HCT116 (cell line): ENCODE measurements around the gene TRAPPC13. TPM values are rescaled to one million over a fixed set of nuclear protein-coding genes. Genes with fewer than 3 reads are reported as not detected.

Source experiments
- ATAC-seq: fragments of 200-7000 bp; cut with Tn5 transposase; 2 replicates; pipeline ENCODE4 v1.9.1; 2020; ENCODE audit warnings: mild to moderate bottlenecking, moderate library complexity
- BruUV-seq: library from RNA; stranded (reverse); fragments of 400-500 nt; replicated peaks from 2 replicates; lab custom pipeline; 2021; lab: Mats Ljungman, UMichigan
- CTCF ChIA-PET: fragments of 300-600 bp; sonication (Branson Sonifier 250); formaldehyde crosslinking; loops from one replicate; lab custom pipeline; 2021; ENCODE audit warnings: antibody characterized with exemption; lab: Charles Lee
- POLR2A ChIA-PET: fragments of 300-600, 350-600 bp; sonication (Branson Sonifier 250); formaldehyde crosslinking; loops from one replicate; lab custom pipeline; 2021; ENCODE audit warnings: antibody characterized with exemption; lab: Charles Lee
- RAD21 ChIA-PET, 2 experiments: fragments of 300-600 bp; sonication (Branson Sonifier 250); formaldehyde crosslinking; loops; one replicate each; lab custom pipeline; 2023; ENCODE audit warnings: low total read pairs in 2 of 2; ENCODE audit not compliant: uncharacterized antibody in 2 of 2, unreplicated experiment in 2 of 2, low non-redundant PET in 1 of 2; lab: Charles Lee
- DNase-seq: peaks from one replicate; pipeline ENCODE4 v3.0.0-alpha.2; 2010; ENCODE audit warnings: low read depth, low spot score
- H2AFZ ChIP-seq: fragments of 200-600 bp; shearing (Covaris generic), sonication (generic); 2 replicates; pipeline ENCODE4 v1.6.1; 2017; ENCODE audit warnings: low read depth, mixed run types, mixed read lengths, antibody characterized with exemption, low read length; ENCODE audit not compliant: poor library complexity, severe bottlenecking
- H3K27ac ChIP-seq: 2 replicates; pipeline ENCODE4 v1.5.1; 2012; ENCODE audit warnings: low read depth, low read length
- H3K27me3 ChIP-seq: fragments of 200-600 bp; sonication (generic); 2 replicates; pipeline ENCODE4 v1.6.1; 2016; ENCODE audit warnings: mixed run types, low read length, mixed read lengths; ENCODE audit not compliant: insufficient read depth
- H3K36me3 ChIP-seq, 2 experiments: fragments of 200-500 bp in 1 of 2; fragments of 200-600 bp in 1 of 2; sonication (Bioruptor generic) in 1 of 2; sonication (generic) in 1 of 2; 2 replicates each; pipeline versions ENCODE4 v1.5.1 to v1.6.1; 2014 to 2016; ENCODE audit warnings: low read length in 2 of 2, inconsistent platforms in 1 of 2, mixed read lengths in 1 of 2, mixed run types in 1 of 2; ENCODE audit not compliant: insufficient read depth in 2 of 2, control insufficient read depth in 1 of 2
- H3K4me1 ChIP-seq, 2 experiments: fragments of 200-600 bp in 1 of 2; sonication (generic) in 1 of 2; 2 replicates each; pipeline versions ENCODE4 v1.5.1 to v1.6.1; 2012 to 2017; ENCODE audit warnings: low read length in 2 of 2, inconsistent platforms in 1 of 2, mild to moderate bottlenecking in 1 of 2, mixed read lengths in 1 of 2, mixed run types in 1 of 2, moderate library complexity in 1 of 2; ENCODE audit not compliant: insufficient read depth in 2 of 2, control insufficient read depth in 1 of 2
- H3K4me2 ChIP-seq: fragments of 200-600 bp; sonication (generic); 2 replicates; pipeline ENCODE4 v1.6.1; 2017; ENCODE audit warnings: mixed run types, low read length, mixed read lengths
- H3K4me3 ChIP-seq, 2 experiments: fragments of 200-600 bp in 1 of 2; sonication (generic) in 1 of 2; replicated peaks in 1 of 2; 2 replicates each; pipeline ENCODE4 v1.5.1; 2011 to 2016; ENCODE audit warnings: low read length in 2 of 2, control low read depth in 1 of 2, low read depth in 1 of 2, mild to moderate bottlenecking in 1 of 2, mixed read lengths in 1 of 2, mixed run types in 1 of 2
- H3K79me2 ChIP-seq: fragments of 200-600 bp; sonication (generic); 2 replicates; pipeline ENCODE4 v1.6.1; 2017; ENCODE audit warnings: mild to moderate bottlenecking, mixed run types, low read length, moderate library complexity, mixed read lengths; ENCODE audit not compliant: insufficient read depth
- H3K9ac ChIP-seq: fragments of 200-600 bp; sonication (generic); 2 replicates; pipeline ENCODE4 v1.6.1; 2016; ENCODE audit warnings: low read length, mixed read lengths
- H3K9me2 ChIP-seq: fragments of 200-600 bp; sonication (generic), shearing (Covaris generic); 2 replicates; pipeline ENCODE4 v1.6.1; 2017; ENCODE audit warnings: mixed run types, mild to moderate bottlenecking, moderate library complexity; ENCODE audit not compliant: insufficient read depth
- H3K9me3 ChIP-seq, 2 experiments: fragments of 200-500 bp in 1 of 2; fragments of 200-600 bp in 1 of 2; sonication (Bioruptor generic) in 1 of 2; sonication (generic) in 1 of 2; 2 replicates each; pipeline ENCODE4 v1.6.1; 2014 to 2017; ENCODE audit warnings: low read length in 2 of 2, mixed read lengths in 2 of 2, inconsistent platforms in 1 of 2, low read depth in 1 of 2, mild to moderate bottlenecking in 1 of 2, mixed run types in 1 of 2, moderate library complexity in 1 of 2; ENCODE audit not compliant: control insufficient read depth in 1 of 2, insufficient read depth in 1 of 2
- H4K20me1 ChIP-seq: fragments of 200-600 bp; sonication (generic), shearing (Covaris generic); 2 replicates; pipeline ENCODE4 v1.6.1; 2017; ENCODE audit warnings: mixed run types, mild to moderate bottlenecking, moderate library complexity; ENCODE audit not compliant: insufficient read depth
- CBX3 ChIP-seq: IDR thresholded peaks from 2 replicates; pipeline ENCODE4 v1.6.1; 2012; ENCODE audit warnings: low read depth
- CEBPB ChIP-seq: IDR thresholded peaks from 2 replicates; pipeline ENCODE4 v1.6.1; 2012; ENCODE audit warnings: low read depth
- EGR1 ChIP-seq: IDR thresholded peaks from 2 replicates; pipeline ENCODE4 v1.6.1; 2012; ENCODE audit warnings: low read depth
- EZH2 ChIP-seq: fragments of 200-600 bp; sonication (generic); IDR thresholded peaks from 2 replicates; pipeline ENCODE4 v1.6.1; 2017; ENCODE audit warnings: antibody characterized with exemption, mixed run types
- EZH2phosphoT487 ChIP-seq: fragments of 200-600 bp; IDR thresholded peaks from 2 replicates; pipeline ENCODE4 v1.6.1; 2018; ENCODE audit warnings: antibody characterized with exemption, borderline replicate concordance
- FOSL1 ChIP-seq: IDR thresholded peaks from 2 replicates; pipeline ENCODE4 v1.6.1; 2012; ENCODE audit warnings: low read depth
- JUND ChIP-seq: IDR thresholded peaks from 2 replicates; pipeline ENCODE4 v1.6.1; 2012
- POLR2AphosphoS5 ChIP-seq: IDR thresholded peaks from 2 replicates; pipeline ENCODE4 v1.6.1; 2011; ENCODE audit warnings: mild to moderate bottlenecking, low read depth, low read length, moderate library complexity
- RAD21 ChIP-seq: IDR thresholded peaks from 2 replicates; pipeline ENCODE4 v1.6.1; 2012; ENCODE audit warnings: low read depth, mild to moderate bottlenecking
- SIN3A ChIP-seq: IDR thresholded peaks from 2 replicates; pipeline ENCODE4 v1.6.1; 2012; ENCODE audit warnings: low read depth
- SP1 ChIP-seq: IDR thresholded peaks from 2 replicates; pipeline ENCODE4 v1.6.1; 2012; ENCODE audit warnings: low read depth
- SRF ChIP-seq: IDR thresholded peaks from 2 replicates; pipeline ENCODE4 v1.6.1; 2012; ENCODE audit warnings: low read depth
- TCF7L2 ChIP-seq: IDR thresholded peaks from 2 replicates; pipeline ENCODE4 v1.7.0; 2011; ENCODE audit warnings: borderline replicate concordance, inconsistent platforms; ENCODE audit not compliant: insufficient read depth, insufficient read length; ENCODE audit errors: extremely low read depth
- YY1 ChIP-seq: IDR thresholded peaks from 2 replicates; pipeline ENCODE4 v1.6.1; 2011; ENCODE audit warnings: low read length, low read depth, moderate library complexity, mild to moderate bottlenecking; ENCODE audit not compliant: insufficient replicate concordance; ENCODE audit errors: extremely low read depth
- ZFX ChIP-seq: fragments of 450-650 bp; IDR thresholded peaks from 2 replicates; pipeline ENCODE4 v1.6.1; 2017
- ZNF274 ChIP-seq: fragments of 200-500 bp; sonication (Bioruptor generic); IDR thresholded peaks from 2 replicates; pipeline ENCODE4 v1.6.1; 2014; ENCODE audit warnings: mild to moderate bottlenecking, low read depth, low read length, inconsistent platforms
- intact Hi-C: fragments of 100-400 bp; cut with micrococcal nuclease; formaldehyde crosslinking; loops from 2 replicates; pipeline ENCODE4 v1.10.0; 2022
- total RNA-seq: library from RNA; stranded (reverse); gene quantifications from one replicate; pipeline ENCODE4 v1.2.1, GENCODE V29; 2021; ENCODE audit not compliant: unreplicated experiment
- TF ChIP-seq, protein P1 (sequence below): IDR thresholded peaks from 2 replicates; pipeline ENCODE4 v1.6.1; 2012; ENCODE audit warnings: low read depth
- TF ChIP-seq, protein P2 (sequence below): IDR thresholded peaks from 2 replicates; pipeline ENCODE4 v1.6.1; 2012
- TF ChIP-seq, protein P3 (sequence below): IDR thresholded peaks from 2 replicates; pipeline ENCODE4 v1.6.1; 2011; ENCODE audit warnings: mild to moderate bottlenecking, low read length, moderate library complexity; ENCODE audit not compliant: insufficient replicate concordance; ENCODE audit errors: extremely low read depth
- TF ChIP-seq, protein P4 (sequence below), 3 experiments: fragments of 200-600 bp in 1 of 3; sonication (generic) in 1 of 3; IDR thresholded peaks in 2 of 3; conservative IDR thresholded peaks in 1 of 3; 2 replicates each; pipeline ENCODE4 v1.5.1; 2012 to 2017; ENCODE audit warnings: low read depth in 2 of 3, low read length in 2 of 3, antibody characterized with exemption in 1 of 3, borderline replicate concordance in 1 of 3, control low read depth in 1 of 3, mild to moderate bottlenecking in 1 of 3, mixed read lengths in 1 of 3, mixed run types in 1 of 3, moderate library complexity in 1 of 3; ENCODE audit not compliant: insufficient read depth in 1 of 3

TRAPPC13 gene
- total RNA-seq, 1 experiment from 2014 or later, result 18.2 TPM

DNA sequence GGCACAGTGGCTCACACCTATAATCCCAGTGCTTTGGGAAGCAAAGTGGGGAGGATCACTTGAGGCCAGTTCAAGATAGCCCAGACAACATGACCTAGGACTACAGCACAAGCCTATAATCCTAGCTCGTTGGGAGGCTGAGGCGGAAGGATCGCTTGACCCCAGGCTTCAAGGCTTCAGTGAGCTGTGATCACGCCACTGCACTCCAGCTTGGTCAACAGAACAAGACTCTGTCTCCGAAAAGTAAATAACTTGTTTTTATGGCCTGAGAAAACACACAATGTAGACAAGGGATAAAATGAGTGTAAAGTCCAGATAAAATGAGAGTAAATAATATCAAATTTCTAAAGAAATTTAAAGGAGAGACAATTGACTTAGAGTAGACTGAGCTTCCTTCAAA, 26.3 kb downstream of the TRAPPC13 start:
- no peak overlapping the region for H3K9ac ChIP-seq
- ChIA-PET CTCF (interaction anchor here (1.1 kb wide), 1 partner anchor 14 kb away, joined by 5 read pairs; no protein-coding TSS in a partner anchor), POLR2A (no interaction called here), RAD21 (no interaction called here)
- H2AFZ ChIP-seq, result no peak overlapping the region
- DNase-seq, result no peak
- H3K4me2 ChIP-seq, result no peak overlapping the region
- ATAC-seq, result no peak
- BruUV-seq, result no TSS peak
- H4K20me1 ChIP-seq, result no peaks in the 10 kb centered on the region
- TF ChIP-seq, protein P1, sequence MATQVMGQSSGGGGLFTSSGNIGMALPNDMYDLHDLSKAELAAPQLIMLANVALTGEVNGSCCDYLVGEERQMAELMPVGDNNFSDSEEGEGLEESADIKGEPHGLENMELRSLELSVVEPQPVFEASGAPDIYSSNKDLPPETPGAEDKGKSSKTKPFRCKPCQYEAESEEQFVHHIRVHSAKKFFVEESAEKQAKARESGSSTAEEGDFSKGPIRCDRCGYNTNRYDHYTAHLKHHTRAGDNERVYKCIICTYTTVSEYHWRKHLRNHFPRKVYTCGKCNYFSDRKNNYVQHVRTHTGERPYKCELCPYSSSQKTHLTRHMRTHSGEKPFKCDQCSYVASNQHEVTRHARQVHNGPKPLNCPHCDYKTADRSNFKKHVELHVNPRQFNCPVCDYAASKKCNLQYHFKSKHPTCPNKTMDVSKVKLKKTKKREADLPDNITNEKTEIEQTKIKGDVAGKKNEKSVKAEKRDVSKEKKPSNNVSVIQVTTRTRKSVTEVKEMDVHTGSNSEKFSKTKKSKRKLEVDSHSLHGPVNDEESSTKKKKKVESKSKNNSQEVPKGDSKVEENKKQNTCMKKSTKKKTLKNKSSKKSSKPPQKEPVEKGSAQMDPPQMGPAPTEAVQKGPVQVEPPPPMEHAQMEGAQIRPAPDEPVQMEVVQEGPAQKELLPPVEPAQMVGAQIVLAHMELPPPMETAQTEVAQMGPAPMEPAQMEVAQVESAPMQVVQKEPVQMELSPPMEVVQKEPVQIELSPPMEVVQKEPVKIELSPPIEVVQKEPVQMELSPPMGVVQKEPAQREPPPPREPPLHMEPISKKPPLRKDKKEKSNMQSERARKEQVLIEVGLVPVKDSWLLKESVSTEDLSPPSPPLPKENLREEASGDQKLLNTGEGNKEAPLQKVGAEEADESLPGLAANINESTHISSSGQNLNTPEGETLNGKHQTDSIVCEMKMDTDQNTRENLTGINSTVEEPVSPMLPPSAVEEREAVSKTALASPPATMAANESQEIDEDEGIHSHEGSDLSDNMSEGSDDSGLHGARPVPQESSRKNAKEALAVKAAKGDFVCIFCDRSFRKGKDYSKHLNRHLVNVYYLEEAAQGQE, result no peak
- TF ChIP-seq SP1, result no peak
- TF ChIP-seq, protein P2, sequence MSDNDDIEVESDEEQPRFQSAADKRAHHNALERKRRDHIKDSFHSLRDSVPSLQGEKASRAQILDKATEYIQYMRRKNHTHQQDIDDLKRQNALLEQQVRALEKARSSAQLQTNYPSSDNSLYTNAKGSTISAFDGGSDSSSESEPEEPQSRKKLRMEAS, result no peak
- TF ChIP-seq JUND, result no peak
- TF ChIP-seq ZNF274, result no peak
- TF ChIP-seq YY1, result no peak
- no peak for TF ChIP-seq ZFX
- TF ChIP-seq, protein P3, sequence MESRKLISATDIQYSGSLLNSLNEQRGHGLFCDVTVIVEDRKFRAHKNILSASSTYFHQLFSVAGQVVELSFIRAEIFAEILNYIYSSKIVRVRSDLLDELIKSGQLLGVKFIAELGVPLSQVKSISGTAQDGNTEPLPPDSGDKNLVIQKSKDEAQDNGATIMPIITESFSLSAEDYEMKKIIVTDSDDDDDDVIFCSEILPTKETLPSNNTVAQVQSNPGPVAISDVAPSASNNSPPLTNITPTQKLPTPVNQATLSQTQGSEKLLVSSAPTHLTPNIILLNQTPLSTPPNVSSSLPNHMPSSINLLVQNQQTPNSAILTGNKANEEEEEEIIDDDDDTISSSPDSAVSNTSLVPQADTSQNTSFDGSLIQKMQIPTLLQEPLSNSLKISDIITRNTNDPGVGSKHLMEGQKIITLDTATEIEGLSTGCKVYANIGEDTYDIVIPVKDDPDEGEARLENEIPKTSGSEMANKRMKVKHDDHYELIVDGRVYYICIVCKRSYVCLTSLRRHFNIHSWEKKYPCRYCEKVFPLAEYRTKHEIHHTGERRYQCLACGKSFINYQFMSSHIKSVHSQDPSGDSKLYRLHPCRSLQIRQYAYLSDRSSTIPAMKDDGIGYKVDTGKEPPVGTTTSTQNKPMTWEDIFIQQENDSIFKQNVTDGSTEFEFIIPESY, result no peak
- TF ChIP-seq EZH2, result no peak
- TF ChIP-seq TCF7L2, result no peak
- TF ChIP-seq EGR1, result no peak
- no peak for TF ChIP-seq POLR2AphosphoS5
- TF ChIP-seq CBX3, result no peak
- TF ChIP-seq RAD21, result no peak
- TF ChIP-seq EZH2phosphoT487, result no peak
- TF ChIP-seq CEBPB, result no peak
- no peak for TF ChIP-seq FOSL1
- TF ChIP-seq SRF, result no peak
- TF ChIP-seq SIN3A, result no peak
- TF ChIP-seq, protein P4, sequence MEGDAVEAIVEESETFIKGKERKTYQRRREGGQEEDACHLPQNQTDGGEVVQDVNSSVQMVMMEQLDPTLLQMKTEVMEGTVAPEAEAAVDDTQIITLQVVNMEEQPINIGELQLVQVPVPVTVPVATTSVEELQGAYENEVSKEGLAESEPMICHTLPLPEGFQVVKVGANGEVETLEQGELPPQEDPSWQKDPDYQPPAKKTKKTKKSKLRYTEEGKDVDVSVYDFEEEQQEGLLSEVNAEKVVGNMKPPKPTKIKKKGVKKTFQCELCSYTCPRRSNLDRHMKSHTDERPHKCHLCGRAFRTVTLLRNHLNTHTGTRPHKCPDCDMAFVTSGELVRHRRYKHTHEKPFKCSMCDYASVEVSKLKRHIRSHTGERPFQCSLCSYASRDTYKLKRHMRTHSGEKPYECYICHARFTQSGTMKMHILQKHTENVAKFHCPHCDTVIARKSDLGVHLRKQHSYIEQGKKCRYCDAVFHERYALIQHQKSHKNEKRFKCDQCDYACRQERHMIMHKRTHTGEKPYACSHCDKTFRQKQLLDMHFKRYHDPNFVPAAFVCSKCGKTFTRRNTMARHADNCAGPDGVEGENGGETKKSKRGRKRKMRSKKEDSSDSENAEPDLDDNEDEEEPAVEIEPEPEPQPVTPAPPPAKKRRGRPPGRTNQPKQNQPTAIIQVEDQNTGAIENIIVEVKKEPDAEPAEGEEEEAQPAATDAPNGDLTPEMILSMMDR (IDR thresholded peaks at IDR 0.05 in 2 of 3, conservative IDR thresholded peaks at IDR 0.05 in 1 of 3; ENCODE audit: borderline replicate concordance in 1 of 3, insufficient read depth in 1 of 3, low read depth in 2 of 3, low read length in 2 of 3), result no peak
- H3K4me1 ChIP-seq, result no peaks in the 10 kb centered on the region
- no peaks in the 10 kb centered on the region for H3K9me3 ChIP-seq
- no peaks in the 10 kb centered on the region for H3K36me3 ChIP-seq
- no peaks in the 10 kb centered on the region for H3K9me2 ChIP-seq
- H3K4me3 ChIP-seq, result no peak overlapping the region
- no peaks in the 10 kb centered on the region for H3K27me3 ChIP-seq
- intact Hi-C loops, result no loop called here
- no peak overlapping the region for H3K27ac ChIP-seq
- no peaks in the 10 kb centered on the region for H3K79me2 ChIP-seq
